Measurements from ENCODE around the gene SNCA.
A peak's percentile ranks its signal among the peaks of the same experiment; 100 is the strongest.

Gene SNCA

DNA sequence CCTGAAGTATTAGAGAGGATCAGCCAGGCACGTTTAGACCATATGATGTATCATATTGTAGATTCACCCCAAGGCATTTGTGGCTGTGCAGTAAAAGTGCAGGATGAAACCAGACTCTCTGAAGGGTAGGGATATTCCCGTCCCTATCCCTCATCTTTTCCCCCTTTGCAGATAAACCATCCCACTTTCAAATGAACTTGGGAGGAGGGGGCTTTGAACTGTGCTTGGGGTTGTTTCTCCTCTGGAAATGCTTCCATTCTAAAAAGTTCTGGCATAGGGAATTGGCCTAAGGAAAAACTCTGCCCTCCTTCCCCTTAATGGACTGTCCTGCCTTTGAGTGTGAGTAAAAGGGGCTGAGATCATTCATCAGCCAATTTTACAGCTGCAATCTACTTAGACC lies 23.8 kb downstream of the SNCA start:
- no peak for DNase-seq (ENCODE audit: low spot score)

- no peak for DNase-seq (ENCODE audit: low spot score)
Measured at GRCh38 chr4:89807441-89808140, 29.4 kb downstream of the SNCA start.

GRCh38 chr4:89805297-89805696 lies 31.7 kb downstream of the SNCA start:
- DNase-seq (ENCODE audit: low spot score) = no peak

DNA sequence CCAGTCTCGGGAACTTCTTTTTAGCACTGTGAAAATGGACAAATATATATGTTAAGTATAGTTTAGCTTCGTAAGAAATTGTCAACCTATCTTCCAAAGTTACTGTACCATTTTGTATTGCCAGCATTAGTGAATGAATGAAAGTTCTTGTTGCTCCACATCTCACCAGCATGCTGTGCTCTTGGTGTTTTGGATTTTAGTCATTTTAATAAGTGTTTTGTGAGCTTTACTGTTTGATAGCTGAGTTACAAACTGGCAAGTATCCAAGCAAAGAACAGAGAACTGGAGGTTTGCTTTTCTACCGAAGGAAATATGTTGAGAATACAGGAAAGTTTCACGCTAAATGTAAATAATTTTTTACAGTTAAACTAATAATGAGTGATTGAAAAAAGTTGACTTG lies 33.0 kb downstream of the SNCA start:
- DNase-seq (ENCODE audit: low spot score) = no peak

- DNase-seq (ENCODE audit: low spot score) = no peak
Measured at GRCh38 chr4:89803036-89803435, 33.9 kb downstream of the SNCA start.

GRCh38 chr4:89800527-89801103 lies 36.3 kb downstream of the SNCA start:
- DNase-seq (ENCODE audit: low spot score) = no peak

DNA sequence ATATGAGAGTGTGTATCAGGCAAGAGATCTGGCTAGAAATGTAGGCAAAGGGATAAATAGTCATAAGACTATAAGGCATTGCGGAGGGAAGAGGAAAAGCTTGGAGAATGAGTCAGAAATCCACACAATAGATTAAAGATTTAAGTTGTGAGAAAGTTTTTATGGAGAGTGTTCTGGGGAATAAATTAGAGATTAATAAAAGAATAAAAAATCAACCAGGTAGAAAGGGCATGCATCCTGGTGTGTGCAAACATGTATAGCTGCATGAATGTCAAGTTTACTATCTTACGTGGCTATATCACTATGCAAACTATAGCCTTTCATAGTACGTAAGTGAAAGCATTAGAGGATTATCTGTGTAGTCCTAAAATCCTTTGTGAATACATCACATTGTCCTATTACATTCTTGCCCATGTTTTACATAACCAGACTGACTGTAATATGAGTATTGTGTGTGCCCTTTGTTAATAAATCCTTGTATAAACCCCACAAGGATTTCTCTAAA lies 36.9 kb downstream of the SNCA start:
- DNase-seq (ENCODE audit: low spot score) = no peak

DNA sequence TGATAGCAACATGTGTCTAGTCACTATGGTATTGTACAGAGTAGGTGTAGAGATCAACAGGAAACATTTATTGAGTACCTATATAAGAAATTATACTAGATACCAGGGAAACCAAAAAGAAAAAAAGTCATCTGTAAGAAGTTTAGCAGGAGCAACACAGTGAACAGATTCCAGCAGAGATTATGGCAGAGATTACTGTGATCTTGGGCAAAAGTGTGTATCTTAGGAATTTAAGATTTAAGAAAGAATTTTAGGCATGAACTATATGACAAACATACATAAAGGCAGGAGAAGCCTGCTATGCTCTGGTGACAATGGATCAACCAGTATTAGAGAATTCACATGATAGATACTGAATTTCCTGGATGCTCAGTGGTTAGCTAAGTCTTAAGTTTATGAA lies 37.9 kb downstream of the SNCA start:
- DNase-seq (ENCODE audit: low spot score) = no peak

DNA sequence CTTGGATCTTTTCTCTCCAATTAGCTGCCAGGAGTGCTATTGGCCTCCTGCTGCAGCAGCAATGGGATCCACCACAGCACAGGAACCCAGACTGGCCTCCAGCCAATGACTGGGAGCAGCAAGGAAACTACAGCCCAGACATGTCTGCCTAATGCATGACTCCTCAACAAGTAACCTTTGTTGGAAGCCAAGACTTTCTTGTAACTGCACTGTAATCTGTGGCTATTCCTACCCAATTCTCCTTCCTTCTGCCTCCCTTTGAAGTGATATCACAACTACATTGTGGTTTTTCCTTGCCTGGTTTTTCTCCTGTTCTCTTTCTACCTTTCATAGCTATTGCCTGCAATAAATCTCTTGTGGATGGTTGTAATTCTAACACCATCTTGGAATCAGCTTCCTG lies 39.8 kb downstream of the SNCA start:
- DNase-seq (ENCODE audit: low spot score) = peak; percentile 2

- no peak for DNase-seq (ENCODE audit: low spot score)
Measured at GRCh38 chr4:89788206-89789072, 48.5 kb downstream of the SNCA start.

GRCh38 chr4:89784686-89785231 lies 52.2 kb downstream of the SNCA start:
- DNase-seq (ENCODE audit: low spot score) = no peak

GRCh38 chr4:89781321-89781720 lies 55.6 kb downstream of the SNCA start:
- no peak for DNase-seq (ENCODE audit: low spot score)

DNA sequence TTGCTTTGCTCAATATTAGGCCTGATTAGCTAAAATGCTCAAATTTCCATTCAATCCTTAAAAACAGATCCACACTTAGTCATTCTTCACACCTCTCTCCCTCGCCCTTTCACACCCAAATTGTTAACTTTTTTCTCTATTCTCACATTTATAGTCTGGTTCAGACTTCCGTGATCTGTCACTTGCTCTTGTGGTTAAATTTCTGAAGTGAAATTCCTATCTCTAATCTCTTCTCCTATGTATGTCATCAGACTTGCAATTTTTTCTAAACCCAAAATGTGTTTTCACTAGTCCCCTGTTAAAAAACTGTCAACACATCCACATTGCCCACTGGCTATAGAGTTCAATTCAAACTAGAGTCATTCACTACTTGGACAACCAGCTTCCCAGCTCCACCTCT lies 63.2 kb downstream of the SNCA start:
- no peak for DNase-seq (ENCODE audit: low spot score)

GRCh38 chr4:89769856-89770255 lies 67.1 kb downstream of the SNCA start:
- DNase-seq (ENCODE audit: low spot score) = no peak

- no peak for DNase-seq (ENCODE audit: low spot score)
Measured at GRCh38 chr4:89767924-89768323, 69.0 kb downstream of the SNCA start.

DNA sequence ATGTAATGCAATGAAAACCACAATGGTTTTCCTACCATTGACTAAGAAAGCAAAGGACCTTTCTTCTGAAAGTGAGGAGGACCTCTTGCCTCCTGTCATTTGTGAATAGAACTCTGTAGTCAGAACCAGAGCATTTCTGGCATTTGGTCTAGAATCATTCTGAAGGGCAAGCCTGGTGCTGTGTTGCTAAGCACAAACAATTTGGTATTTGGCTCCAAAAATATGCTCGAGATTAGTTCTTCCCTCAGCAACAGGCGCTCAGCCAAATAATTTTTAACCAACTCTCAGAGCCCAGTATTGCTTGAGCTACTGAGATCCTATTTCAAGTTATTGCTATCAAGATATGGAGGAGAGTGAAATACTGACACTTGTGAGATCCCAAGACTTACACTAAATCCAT lies 71.0 kb downstream of the SNCA start:
- peak; percentile 16 for DNase-seq (ENCODE audit: low spot score)

DNA sequence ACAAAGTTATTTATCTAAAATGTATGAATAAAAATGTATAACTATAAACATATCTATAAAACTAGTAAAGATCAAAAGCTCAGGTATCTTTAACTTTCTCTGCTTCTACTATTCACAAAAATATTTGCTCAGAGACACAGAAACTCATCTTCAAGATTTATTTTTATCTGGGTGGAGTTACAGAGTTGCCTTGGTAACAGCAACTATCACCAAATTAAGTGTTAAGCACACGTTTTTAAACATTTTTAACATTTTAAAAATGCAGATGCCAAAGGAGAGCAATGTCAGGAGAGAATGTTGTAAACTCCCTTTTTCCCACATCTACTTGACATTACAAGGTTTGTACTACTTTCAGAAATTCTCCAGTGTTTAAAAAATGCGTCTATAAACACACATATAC lies 71.4 kb downstream of the SNCA start:
- DNase-seq (ENCODE audit: low spot score) = no peak

- no peak for DNase-seq (ENCODE audit: low spot score)
Measured at GRCh38 chr4:89762311-89762710, 74.7 kb downstream of the SNCA start.

GRCh38 chr4:89759426-89759825 lies 77.5 kb downstream of the SNCA start:
- no peak for DNase-seq (ENCODE audit: low spot score)

DNA sequence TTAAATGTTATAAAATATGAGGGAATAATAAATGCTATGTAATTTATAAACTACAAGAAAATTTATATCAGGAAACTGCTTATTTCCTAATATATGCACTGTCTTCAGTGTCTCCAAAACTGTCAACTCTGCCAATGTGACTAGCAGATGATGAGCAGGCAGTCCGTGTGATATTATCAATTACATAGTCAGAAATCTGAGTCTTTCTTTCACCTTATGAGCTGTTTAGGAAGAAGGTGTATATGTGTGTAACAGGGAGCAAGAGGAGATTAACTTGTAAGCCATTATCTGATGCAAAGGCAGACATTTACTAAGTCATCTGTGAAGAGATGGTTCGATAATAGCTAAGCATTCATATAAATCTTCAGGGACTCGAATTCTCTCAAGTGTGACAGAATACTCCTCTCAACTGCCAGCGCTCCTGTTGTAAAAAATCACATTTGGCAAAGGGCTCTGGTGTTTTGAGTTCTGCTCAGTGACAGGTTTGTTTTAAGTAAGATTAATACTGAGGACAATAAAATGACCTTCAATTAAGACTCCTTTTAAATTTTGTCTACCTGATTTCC lies 79.7 kb downstream of the SNCA start:
- DNase-seq (ENCODE audit: low spot score) = no peak

DNA sequence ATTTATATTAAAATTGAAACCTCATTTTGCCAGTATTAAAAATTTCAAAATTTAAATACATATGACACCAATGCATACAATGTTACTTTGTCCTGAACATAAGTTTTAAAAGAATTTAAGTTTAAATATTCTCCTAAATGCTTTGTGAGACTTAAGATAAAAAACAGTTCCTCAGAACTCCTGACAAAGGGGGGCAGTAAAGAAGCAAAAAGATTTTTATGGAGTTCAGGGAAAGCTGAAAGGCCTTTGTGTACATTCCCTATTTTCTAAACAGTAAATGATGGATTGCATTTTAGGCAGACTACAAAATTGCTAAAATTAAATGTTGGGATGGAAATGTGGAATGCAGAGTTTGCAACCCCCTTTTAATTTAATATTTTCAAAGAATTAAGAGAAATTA lies 81.7 kb downstream of the SNCA start:
- no peak for DNase-seq (ENCODE audit: low spot score)

DNA sequence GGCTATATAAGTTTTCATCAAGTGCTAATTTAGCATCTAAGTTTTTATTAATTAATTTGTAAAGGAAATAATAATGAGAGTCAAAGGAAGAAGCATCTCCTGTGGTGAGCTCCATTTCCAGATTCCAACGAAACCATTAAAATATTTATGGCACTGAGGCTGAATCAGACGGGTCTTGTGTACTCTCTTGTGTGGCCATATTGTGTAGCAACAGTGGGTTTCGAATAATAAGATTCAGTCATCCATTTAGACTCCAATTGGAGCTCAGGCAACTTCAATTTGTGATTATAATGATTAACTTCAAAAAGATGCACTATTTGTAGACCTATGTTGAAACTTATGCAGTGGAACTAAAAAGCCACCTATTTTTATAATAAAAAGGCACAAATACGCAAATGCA lies 82.4 kb downstream of the SNCA start:
- DNase-seq (ENCODE audit: low spot score) = no peak
